ENCODE measurements around the gene GUCY1A2.

GUCY1A2 gene

GRCh38 chr11:106624377-106624776 is 393.9 kb downstream of the GUCY1A2 start:
- no peak for DNase-seq

All from NCI-H2081 (cell line).